OCI-M2 (cell line): ENCODE measurements around the gene ERFE.

Source experiments
- DNase-seq: peaks from one replicate; lab custom pipeline; 2025; ENCODE audit not compliant: unreplicated experiment; lab: John Stamatoyannopoulos, UW

Gene ERFE

GRCh38 chr2:238203094-238203972, 44.6 kb downstream of the ERFE start, which contains the start of gene ILKAP:
Gene ILKAP (minus strand): TSS chr2:238203695. CDS start chr2:238203553, 142 bp downstream.
- DNase-seq, result no peak

GRCh38 chr2:238203973-238204683, 45.4 kb downstream of the ERFE start:
- DNase-seq, result no peak

GRCh38 chr2:238207006-238207405, 48.2 kb downstream of the ERFE start:
- no peak for DNase-seq

GRCh38 chr2:238216651-238217184, 57.9 kb downstream of the ERFE start:
- DNase-seq, result no peak
